HG03442 (cell line): ENCODE data around the gene ZNF521.

Experiments
- ATAC-seq: cut with Tn5 transposase; IDR thresholded peaks from one replicate; pipeline ENCODE4 v1.9.1; 2021; ENCODE audit warnings: mild to moderate bottlenecking, moderate library complexity; ENCODE audit not compliant: unreplicated experiment

The ZNF521 gene

GRCh38 chr18:25136416-25137196 lies 215.4 kb downstream of the ZNF521 start:
- no peak for ATAC-seq

- no peak for ATAC-seq
Measured at GRCh38 chr18:25134861-25135260, 217.1 kb downstream of the ZNF521 start.

GRCh38 chr18:25133879-25134278 lies 218.1 kb downstream of the ZNF521 start:
- ATAC-seq, result no peak

GRCh38 chr18:25132786-25133496 lies 219.0 kb downstream of the ZNF521 start:
- ATAC-seq, result no peak

GRCh38 chr18:25126751-25127150 lies 225.2 kb downstream of the ZNF521 start:
- no peak for ATAC-seq

DNA sequence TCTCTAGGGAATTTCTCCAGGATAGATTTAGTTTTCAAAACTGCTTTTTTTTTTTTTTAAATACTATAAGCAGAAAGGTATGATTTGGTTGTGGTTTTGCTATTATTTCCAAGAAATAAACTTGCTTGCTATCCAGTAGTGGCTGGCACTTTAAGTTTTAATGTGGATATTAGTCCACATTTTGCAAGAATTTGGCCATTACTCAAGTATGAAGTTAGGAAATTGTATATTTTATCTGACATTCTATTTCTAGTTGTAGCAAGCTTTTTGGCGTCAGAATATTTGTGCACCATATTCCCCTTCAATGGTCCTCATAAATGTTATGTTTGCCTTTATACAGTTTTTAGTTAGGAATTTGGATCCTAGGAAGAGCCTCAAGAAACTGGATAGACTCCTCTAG lies 226.3 kb downstream of the ZNF521 start:
- ATAC-seq, result no peak

DNA sequence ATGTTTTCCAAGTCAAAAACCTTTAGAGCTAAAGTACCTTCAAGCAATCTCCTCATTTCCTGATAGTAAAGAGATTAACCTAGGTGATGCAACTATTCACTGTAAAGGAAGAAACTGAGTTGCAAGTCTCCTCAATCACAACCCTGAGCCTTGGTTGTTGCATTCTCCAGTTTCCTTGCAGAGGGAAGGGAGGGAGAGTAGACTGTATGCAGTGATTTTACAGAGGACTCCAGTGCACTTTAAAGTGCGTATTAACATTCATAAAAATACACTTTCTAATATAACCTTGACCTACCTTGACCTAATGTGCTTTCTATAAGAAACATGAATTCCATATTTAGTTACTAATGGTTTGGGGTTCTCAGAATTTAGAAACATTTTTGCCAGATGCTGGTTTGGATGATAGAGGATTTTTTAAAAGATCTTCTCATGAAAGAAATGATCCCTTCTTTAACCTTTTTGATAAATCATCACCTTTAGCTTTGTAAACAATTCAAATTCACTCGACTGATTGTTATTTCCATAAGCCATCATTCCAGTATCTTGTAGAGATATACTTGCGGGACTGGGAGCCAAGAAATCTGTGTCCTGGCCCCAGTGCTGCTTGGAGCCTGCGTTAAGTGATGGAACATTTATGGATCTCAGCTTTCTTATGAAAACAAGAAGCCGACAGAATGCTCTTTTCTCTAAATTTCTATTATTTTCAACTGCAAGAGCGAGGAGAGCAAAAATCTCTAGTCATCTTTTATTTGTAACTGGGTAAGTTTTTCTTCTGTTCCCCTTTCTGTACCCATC lies 228.3 kb downstream of the ZNF521 start:
- no peak for ATAC-seq

- no peak for ATAC-seq
Measured at GRCh38 chr18:25121442-25121841, 230.5 kb downstream of the ZNF521 start.

DNA sequence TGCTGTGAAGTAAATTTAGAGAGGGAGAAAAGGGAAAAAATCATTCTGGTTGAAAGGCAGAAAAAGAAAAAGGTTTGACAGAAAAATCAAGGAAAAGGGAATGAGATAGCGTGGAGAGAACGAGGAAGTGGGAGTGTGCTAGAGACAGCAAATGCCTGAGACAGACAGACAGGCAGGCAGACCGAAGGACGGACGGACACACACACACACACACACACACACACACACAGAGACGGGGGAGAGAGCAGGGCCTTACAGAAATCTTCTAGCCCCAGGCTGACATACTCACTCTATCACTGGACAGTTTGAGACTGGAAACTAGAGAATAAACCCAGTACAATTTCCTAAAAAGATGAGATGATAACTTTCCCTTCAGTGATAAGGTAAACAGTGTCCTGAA lies 238.4 kb downstream of the ZNF521 start:
- no peak for ATAC-seq

DNA sequence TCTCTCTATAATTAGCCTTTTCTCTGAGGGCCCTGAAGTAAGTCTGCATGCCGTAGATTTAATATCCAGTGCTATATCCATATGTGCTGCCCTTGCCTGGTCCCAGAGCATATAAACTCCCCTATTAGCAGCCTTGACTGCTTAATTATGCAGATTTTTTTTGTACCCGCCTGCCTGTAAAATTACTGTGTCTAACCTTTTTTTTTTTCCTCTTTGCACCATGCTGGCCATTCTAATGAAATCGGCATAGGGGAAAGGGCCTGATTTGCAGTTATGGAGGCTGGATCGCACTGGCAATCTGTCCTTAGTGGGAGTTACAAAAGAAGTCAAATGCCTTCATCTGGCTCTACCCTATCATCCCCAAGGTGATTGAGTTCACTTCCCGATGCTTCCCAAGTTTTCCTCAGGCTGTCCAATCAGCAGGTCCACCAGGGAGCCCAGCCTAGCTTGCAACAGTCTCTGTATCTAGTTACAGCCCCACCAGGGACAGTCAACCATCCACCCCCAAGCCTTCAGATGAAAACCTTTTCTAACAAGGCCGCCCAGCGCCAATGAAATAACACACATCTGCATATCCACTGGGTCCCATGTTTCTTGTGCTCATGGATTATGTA lies 239.0 kb downstream of the ZNF521 start:
- ATAC-seq, result no peak

GRCh38 chr18:25111377-25112288 lies 240.3 kb downstream of the ZNF521 start:
- no peak for ATAC-seq

DNA sequence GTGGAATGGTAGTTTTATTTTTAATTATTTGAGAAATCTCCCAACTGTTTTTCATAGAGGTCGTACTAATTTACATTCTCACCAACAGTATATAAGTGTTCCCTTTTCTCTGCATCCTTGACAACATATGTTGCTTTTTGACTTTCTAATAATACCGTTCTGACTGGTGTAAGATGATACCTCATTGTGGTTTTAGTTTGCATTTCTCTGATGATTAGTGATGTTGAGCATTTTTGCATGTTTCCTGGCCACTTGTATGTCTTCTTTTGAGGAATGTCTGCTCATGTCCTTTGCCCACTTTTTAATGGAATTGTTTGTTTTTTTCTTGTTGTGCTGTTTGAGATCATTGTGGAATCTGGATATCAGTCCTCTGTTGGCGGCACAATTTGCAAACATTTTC lies 242.5 kb downstream of the ZNF521 start:
- ATAC-seq, result no peak

DNA sequence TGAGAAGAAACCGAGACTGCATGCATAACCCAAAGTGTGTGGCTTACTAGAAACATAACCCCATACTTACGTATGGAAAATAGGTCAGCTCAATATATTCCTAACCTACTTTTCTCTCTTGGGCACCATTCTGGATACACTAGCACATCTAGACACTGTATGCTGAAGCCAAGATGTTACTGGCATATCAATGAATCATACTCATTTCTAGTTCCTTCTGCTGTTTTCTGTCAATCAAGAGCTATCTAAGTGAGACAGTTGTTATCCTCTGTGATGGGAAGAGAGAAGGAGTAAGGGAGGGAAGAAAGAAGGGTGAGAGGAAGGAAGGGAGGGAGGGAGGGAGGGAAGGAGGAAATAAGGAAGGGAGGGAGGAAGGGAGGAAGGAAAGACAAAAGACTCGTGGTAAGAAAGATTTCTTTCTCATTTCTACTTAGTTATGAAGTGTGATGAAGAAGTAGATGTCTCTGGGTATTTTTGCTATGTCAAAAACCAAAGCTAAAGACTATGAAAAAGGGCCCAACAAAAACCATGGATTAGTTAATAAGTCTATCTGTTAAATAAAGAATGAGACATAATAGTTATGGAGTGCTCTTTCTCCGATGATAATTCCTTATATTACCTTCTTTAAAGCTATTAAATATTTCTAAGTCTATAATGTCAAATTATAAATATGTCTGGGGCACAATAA lies 248.4 kb downstream of the ZNF521 start:
- no peak for ATAC-seq

- no peak for ATAC-seq
Measured at GRCh38 chr18:25102662-25103061, 249.3 kb downstream of the ZNF521 start.

DNA sequence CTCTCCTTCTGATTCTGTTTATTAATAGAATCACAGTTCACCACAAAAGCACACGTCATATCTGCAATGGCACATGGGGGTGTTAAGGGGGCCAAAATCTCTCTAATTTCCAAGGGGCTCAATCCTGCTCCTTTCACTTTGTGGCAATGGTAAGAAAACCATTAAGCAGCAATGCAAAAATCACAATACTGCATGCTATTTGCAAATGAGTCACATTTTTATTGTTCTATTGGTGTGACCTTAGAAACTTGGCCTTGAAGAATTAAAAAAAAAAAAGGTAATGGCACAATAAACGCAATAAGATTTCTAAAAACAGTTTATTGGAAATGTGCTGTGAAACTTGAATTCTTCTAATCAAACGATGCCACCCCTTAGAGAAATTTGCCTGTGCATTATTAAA lies 251.5 kb downstream of the ZNF521 start:
- ATAC-seq, result no peak

DNA sequence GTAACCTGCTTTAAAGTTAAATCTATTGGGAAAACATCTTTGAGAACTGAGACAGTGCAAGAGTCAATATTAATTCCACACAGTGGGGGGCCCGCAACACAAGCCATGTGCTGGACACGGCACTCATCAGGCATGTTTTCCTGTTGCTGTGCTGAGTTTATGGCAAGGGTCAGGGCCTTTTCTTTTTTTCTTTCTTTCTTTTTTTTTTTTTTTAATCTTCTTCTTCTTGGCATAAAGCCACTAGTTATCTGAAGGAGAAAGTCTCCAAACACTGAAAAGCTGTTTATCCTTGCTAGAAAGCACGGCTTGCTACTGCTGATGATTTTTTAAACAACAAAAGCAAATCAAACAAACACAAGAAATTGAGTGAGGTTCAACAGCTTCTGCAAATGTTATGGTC lies 252.1 kb downstream of the ZNF521 start:
- ATAC-seq, result no peak

- ATAC-seq, result no peak
Measured at GRCh38 chr18:25097569-25098056, 254.4 kb downstream of the ZNF521 start.

DNA sequence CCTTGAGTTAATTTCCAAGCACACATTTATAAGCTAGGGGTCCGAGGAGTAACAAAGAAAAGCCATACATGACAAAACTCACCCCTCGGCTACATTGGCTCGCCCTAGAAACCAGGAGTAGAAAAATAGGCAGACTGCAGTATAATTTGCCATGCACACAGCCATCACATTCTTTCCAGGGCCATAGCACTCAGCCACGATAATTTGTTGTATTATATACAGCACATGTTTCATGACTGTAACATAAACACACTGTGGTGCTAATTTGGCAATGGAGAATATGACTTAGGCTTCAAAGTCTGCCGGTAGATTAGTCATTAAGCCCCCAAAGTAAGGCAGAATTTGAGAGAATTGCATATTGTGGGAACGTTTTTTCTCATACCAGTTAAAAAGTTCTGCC lies 254.9 kb downstream of the ZNF521 start:
- ATAC-seq, result no peak

- no peak for ATAC-seq
Measured at GRCh38 chr18:25093141-25093540, 258.8 kb downstream of the ZNF521 start.
